Spleen (tissue), 7 donors: Measurements from ENCODE around the gene SH3TC2.

Experiments used
- POLR2A ChIP-seq, 3 donors: fragments of 450-650 bp; IDR thresholded peaks; one replicate each; pipeline ENCODE4 v1.5.1; 2017; ENCODE audit warnings: antibody characterized with exemption in 3 of 3, mild to moderate bottlenecking in 1 of 3
- POLR2AphosphoS5 ChIP-seq, 3 donors: sonication (generic); formaldehyde crosslinking; IDR thresholded peaks; one replicate each; pipeline ENCODE4 v1.5.1; 2017; ENCODE audit warnings: antibody characterized with exemption in 3 of 3
- TF ChIP-seq, protein P1 (sequence below), 11 experiments: fragments of 200-600 bp in 7 of 11; fragments of 450-650 bp in 4 of 11; sonication (generic) in 4 of 11; IDR thresholded peaks in 8 of 11; conservative IDR thresholded peaks in 3 of 11; 1 replicate in 7 of 11; 2 replicates in 4 of 11; pipeline versions ENCODE4 v1.4.0 to v1.8.0; 2016 to 2021; ENCODE audit warnings: antibody characterized with exemption in 11 of 11, inconsistent platforms in 4 of 11, mild to moderate bottlenecking in 1 of 11
- donor health status: DM: no; HTN: no; CAD: no; lungs with moderate emphysema.
- donor health status: DM: no; HTN: no; CAD: no.
- donor health status: DM: no; HTN: no; CAD: no.

GRCh38 chr5:148965511-148966265, 97.2 kb downstream of the SH3TC2 start:
- TF ChIP-seq, protein P1, sequence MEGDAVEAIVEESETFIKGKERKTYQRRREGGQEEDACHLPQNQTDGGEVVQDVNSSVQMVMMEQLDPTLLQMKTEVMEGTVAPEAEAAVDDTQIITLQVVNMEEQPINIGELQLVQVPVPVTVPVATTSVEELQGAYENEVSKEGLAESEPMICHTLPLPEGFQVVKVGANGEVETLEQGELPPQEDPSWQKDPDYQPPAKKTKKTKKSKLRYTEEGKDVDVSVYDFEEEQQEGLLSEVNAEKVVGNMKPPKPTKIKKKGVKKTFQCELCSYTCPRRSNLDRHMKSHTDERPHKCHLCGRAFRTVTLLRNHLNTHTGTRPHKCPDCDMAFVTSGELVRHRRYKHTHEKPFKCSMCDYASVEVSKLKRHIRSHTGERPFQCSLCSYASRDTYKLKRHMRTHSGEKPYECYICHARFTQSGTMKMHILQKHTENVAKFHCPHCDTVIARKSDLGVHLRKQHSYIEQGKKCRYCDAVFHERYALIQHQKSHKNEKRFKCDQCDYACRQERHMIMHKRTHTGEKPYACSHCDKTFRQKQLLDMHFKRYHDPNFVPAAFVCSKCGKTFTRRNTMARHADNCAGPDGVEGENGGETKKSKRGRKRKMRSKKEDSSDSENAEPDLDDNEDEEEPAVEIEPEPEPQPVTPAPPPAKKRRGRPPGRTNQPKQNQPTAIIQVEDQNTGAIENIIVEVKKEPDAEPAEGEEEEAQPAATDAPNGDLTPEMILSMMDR (IDR thresholded peaks at IDR 0.05 in 8 of 11, conservative IDR thresholded peaks at IDR 0.05 in 3 of 11) = no peak
- peak in 1 of 3 donors; percentile 9 for TF ChIP-seq POLR2AphosphoS5 (IDR thresholded peaks at IDR 0.05)
- TF ChIP-seq POLR2A (IDR thresholded peaks at IDR 0.05) = no peak
